GM23248 (cell line): ENCODE results near the gene TIFAB.

Experiments used
- EZH2 ChIP-seq: fragments of 200-600 bp; sonication (generic); IDR thresholded peaks from 2 replicates; pipeline ENCODE4 v1.6.1; 2018; ENCODE audit warnings: antibody characterized with exemption, mild to moderate bottlenecking; ENCODE audit not compliant: insufficient read depth, poor library complexity, severe bottlenecking
- EZH2phosphoT487 ChIP-seq: fragments of 200-600 bp; sonication (generic); IDR thresholded peaks from 2 replicates; pipeline ENCODE4 v1.6.1; 2018; ENCODE audit warnings: antibody characterized with exemption, moderate library complexity, mild to moderate bottlenecking, low read depth; ENCODE audit not compliant: insufficient read depth

DNA sequence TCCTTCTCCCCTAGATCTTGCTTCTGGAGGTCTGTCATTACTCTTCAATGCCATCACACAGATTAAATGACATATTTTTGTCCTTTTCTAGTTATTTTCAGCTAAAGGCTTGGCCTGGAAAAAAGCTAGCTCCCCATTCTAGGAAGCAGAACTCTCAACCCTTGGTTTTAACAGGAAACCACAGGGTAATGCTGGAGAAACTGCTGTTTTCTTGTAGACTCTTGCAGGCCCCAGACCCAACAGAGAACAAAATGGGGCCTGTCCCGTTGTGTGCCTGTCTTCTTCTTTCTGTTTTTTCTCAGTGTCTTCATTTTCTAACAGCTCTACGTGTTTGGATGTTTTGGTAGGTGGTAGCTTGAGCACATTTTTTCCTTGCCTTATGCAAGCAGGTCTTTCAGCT, 26.5 kb downstream of the TIFAB start:
- TF ChIP-seq EZH2, result no peak
- no peak for TF ChIP-seq EZH2phosphoT487
